Femur (tissue), 1 donor: ENCODE measurements around the gene GNAI2.
A peak's percentile ranks its signal among the peaks of the same experiment; 100 is the strongest.
"Not testable (repeated sequence)": the region's sequence is repeated elsewhere in the genome, so short reads cannot be mapped to it uniquely, and the experiment has no call there.

Source experiments
- DNase-seq: peaks from one replicate; pipeline ENCODE4 v3.0.0-alpha.2; 2017

The GNAI2 gene

DNA sequence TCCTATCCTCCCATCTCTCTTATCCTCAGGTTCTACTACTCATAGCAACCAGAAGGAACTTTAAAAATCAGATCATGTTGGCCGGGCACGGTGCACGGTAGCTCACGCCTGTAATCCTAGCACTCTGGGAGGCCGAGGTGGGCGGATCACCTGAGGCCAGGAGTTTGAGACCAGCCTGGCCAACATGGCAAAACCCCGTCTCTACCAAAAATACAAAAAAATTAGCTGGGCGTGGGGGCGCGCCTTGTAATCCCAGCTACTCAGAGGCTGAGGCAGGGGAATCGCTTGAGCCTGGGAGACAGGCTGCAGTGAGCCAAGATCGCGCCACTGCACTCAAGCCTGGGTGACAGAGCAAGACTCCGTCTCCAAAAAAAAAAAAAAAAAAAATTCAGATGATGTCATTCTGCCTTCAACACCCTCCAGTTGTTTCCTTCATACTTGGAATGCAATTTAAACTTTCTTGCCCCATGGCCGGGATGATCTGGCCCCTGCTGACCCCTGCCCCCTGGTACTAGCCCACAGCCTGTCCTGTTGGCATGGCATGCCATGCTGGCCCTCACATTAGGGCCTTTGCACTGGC, 7.7 kb upstream of the GNAI2 start:
- not testable (repeated sequence) for DNase-seq

GRCh38 chr3:50229490-50229889, 6.5 kb upstream of the GNAI2 start:
- DNase-seq = no peak

DNA sequence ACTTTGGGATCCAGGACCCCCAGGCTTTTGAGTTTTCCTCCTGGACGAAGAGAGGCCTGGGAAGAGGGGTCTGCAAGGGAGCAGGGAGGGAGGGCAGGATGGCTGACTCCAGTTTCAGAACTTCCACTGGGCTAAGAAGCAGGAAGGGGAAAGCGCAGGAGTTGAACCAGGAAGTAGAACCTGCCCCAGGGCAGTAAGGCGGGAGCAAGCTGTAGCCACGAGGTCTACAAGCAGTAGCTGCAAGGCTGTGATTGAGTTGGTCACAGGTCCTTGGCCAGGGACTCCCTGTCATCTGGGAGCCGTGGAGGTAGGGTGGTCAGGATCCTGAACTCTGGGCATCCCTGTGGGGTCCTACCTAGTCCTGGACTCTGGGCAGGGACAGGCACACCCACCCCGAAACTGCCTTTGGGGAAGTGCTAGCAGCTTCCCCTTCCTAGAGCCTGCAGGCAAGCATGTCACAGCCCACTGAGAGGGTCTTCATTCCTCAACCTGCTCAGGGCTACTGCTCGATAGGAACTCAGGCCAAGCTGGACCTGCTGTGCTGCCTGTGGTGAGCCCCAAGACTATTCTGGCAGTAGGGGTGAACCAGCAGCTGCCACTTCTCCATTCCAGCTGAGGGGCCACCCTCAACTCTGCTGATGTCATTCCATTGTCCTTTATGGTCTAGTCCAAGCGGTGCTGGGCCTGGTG, 5.8 kb upstream of the GNAI2 start:
- DNase-seq = no peak

DNA sequence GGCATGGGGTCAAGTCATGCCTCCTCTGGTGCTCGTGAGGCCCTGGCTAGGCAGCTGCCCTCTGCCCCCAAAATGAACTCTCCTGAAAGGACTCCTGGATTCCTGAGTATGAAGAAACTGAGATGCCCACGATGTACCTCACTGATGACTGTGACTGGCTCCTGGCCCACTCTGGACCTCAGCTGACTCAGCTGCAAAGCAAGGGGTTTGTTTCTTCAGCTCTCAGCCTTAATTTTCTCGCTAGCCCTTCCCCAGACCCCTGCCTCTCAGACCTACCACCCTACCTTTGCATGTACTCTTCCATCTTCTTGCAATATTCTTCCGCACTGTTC, 5.2 kb upstream of the GNAI2 start:
- no peak for DNase-seq

GRCh38 chr3:50231581-50231980, 4.4 kb upstream of the GNAI2 start:
- no peak for DNase-seq

DNA sequence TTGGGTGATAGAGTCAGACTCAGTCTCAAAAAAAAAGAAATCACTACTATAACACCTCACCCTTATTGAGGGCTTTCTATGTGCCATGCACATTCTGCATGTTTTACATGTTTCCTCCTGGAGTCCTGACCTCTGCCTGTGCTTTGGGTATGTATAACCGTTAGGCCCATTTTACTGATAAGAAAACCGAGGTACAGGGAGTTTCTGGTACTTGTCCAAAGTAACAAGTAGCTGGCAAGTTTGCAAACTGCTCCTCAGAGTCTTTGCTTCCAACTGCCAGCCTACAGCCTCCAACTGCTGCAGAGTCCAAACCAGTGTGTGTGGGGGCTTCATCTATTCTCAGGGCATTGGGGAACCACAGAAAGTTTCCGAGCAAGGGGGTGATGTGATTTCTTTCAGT, 3.7 kb upstream of the GNAI2 start:
- DNase-seq = no peak

DNA sequence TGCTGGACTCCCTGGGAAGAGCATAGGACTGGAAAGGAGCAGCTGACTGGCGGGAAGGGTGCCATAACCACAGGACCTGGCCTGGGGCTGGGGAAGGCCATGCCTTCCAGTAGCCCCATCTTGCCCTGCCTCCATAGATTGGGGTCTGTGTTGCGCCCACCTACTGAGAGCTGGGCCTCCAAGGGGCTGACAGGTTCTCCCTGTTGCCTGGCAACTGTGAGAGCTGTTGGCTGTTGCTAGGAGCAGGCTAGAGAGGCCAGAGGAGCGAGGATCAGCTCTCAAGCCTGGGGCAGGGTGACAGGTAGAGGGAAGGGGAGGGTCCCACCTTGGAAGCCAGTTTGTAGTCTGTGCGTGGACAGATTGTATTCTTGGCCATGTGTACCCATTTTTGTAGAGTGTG, 2.8 kb upstream of the GNAI2 start:
- DNase-seq = no peak

DNA sequence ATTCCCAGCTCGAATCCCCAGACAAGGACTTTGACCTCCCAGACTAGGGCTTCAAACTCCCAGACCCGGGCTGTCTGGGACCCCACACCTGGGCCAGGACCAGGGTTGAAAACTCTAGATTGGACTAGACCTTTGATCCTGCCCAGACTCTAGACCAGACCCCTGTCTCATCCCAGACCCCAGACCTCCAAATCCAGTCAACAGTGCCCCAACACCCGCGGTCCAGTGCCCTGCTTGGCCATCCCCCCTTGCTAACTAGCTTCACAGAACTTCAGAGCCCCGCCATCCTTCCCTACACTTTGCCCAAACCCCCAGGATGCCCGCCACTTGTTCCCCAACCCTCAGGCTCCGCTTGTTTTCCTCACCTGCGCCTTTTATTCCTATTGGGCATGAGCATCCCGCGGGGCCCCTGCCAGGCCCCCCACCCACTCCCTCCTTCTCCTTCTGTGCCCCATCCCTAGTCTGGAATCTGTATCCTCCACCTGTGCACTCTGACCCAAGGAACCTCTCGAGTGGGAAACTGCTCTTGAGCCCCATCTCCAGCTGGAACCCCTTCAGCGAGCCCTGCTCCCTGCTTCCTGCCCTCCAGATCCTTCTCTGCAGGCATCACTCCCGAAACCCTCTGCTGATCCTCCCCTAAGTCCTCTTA, 604 bp downstream of the GNAI2 start:
- no peak for DNase-seq

- peak; percentile 57 for DNase-seq
These were observed 1.2 kb downstream of the GNAI2 start for GRCh38 chr3:50237133-50237651.

DNA sequence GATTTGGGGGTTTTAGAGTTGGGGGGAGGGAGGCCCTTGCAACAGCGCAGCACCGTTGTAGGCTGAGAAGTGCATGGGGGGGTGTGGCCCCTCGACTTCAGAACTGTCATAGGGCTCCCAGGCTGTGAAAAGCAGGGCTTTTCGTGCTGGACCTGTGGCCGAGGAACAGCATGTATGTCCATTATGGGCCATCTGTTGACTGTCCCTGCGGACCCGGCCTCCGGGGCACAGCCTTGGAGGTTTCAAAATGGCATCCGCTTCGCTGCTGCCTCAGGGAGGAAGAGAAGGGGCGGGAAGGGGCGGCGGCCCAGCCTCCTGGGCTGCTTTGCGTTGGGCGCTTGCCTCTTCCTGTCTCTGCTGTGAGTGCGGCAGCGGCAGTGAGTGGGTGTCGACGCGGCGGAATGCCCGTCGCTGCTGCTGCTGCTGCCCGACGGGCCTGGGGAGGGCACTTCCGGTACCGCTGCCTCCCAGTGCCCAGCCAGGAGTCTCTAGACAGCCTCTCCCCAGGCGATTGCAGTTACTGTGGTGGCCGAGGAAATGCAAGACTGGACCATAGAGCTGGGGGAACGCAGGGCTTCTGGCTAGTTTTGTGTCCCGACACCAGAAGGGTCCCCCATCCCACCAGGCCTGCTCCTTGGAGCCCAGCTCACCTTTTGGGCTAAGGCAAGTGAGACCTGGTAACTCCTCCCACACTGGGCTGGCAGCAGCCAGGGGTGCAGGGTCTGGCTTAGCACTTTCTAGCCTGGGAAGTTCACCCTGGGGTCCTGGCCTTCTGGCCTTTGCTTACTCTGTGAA, 1.9 kb downstream of the GNAI2 start:
- DNase-seq = peak; percentile 91

DNA sequence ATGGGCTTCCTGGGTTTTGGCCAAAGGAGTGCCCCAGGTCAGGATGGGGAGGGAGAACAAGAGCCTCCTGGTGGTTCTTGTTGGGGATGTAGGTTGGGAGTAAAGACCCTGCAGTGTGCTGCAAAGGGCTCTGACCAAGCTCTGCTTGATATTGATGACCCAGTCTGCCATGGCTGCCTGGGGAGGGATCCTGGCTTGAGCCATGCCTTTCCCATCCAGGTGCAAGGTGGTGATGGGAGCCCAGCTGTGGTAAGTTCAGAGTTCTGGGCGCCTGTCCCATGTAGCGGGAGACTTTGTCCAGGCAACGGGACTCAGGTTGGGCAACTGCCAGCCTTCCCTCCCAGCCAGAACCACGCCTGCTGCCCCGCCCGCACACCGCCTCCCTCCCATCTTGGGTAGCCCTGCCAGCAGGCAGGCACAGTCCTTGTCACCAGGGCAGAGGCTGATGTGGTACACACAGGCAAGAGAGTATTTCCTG, 2.6 kb downstream of the GNAI2 start:
- peak; percentile 75 for DNase-seq

DNA sequence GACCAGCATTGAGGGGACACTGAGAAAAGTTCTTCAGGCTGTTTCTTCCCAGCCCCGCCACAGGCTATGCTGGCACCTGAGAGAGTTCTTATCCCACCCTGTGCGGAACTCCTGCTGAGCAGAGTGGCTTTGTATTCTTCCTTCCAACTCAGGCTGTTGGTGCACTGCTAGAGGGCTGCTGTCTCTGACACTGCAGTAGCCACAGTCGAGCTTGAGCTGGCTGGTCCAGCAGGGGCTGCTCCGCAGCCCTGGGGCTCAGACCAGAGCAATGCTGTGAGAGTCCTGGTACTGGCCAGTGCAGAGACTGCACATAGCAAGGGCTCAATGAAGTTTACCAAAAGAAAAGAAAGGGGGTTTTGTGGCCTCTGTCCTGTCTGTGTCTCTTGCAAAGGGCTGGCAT, 3.6 kb downstream of the GNAI2 start:
- DNase-seq = no peak

- no peak for DNase-seq
These were observed 5.2 kb downstream of the GNAI2 start for GRCh38 chr3:50241163-50241562.

- DNase-seq = no peak
These were observed 5.8 kb downstream of the GNAI2 start for GRCh38 chr3:50241713-50242380.

- no peak for DNase-seq
These were observed 6.4 kb downstream of the GNAI2 start for GRCh38 chr3:50242381-50242770.

- DNase-seq = peak; percentile 84
These were observed 7.0 kb downstream of the GNAI2 start for GRCh38 chr3:50242851-50243542.

DNA sequence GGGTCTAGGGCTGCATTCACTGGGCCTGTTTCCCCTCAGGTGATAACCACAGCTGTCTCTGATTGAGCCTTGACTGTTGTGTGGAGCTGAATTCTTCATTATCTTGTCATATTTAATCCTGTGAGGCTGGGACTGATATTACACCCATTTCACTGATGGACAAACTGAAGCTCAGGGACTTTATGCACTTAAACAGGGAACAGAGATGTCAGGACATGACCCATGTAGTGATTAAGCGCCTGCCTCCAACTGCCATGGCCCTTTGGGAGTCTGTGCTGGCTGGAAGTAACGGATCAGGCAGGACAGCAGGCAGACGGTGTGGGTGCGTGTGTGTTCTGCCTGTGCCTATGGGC, 7.5 kb downstream of the GNAI2 start:
- DNase-seq = no peak

GRCh38 chr3:50244813-50245212, 8.8 kb downstream of the GNAI2 start:
- not testable (repeated sequence) for DNase-seq

GRCh38 chr3:50245251-50245745, 9.3 kb downstream of the GNAI2 start:
- DNase-seq = no peak

DNA sequence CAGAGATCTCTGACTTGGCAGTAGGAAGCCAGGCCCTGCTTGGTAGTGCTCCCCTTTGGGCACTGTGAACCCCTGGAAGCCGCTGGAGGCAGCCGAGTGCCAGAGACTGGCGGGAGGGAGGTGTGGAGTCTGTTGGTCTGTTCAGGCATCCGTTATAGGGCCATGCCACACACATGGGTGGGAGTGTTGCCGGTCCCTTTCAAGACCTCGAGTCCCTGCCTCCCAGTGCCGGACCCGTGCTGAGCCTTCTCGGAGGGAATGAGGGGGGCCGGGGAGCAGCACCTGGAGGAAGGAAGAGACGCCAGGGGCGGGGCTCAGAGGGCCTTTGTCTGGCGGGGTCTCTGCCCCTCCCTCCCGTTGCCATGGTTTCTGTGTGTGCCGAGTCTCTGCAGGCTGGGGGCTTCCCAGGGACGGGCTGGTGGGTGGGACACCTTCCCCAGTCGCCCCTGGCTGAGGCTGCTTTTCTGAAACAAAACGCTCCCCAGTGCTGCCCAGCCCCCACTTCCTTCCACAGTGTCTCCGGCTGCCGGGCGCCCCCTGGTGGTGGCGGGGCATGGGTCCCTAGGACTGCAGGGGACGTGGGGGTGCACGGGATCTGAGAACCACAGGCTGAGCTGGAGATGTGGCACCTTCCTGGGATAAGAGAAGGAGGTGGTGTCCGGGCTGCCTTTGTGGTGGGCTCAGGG, 10.0 kb downstream of the GNAI2 start:
- peak; percentile 94 for DNase-seq

DNA sequence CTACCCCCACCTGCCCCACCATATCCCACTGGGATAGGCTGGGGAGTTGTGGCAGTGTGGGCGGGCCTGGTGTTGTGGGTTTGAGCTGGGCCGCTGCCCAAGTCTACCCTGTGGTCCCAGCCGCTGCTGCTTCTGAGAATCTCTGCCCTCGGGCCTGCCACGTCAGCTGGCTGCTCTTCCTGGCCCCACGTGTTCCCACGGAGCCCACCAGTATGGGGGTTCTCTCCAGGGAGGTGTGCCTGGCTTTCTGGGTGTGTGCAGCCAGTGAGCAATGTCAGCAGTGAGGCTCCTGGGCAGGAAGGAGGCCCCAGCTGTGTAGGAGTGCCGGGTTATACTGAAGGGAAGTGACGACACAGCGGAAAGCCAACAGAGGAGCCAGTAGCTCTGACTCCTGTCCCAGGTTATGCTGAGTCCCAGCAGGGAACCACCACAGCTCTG, 10.5 kb downstream of the GNAI2 start:
- peak; percentile 86 for DNase-seq
